Muscle layer of duodenum (tissue), 2 donors: ENCODE measurements around the gene PIK3R5.

ENCODE experiments used
- H3K27ac ChIP-seq: one replicate; pipeline ENCODE4 v1.7.0; 2013; ENCODE audit warnings: mild to moderate bottlenecking, low read length
- H3K27me3 ChIP-seq: one replicate; pipeline ENCODE4 v1.7.0; 2013; ENCODE audit warnings: low read depth, mild to moderate bottlenecking, control low read depth, low read length
- H3K36me3 ChIP-seq, 2 donors: one replicate each; pipeline ENCODE4 v1.7.0; 2013; ENCODE audit warnings: low read length in 2 of 2, control low read depth in 1 of 2, mild to moderate bottlenecking in 1 of 2; ENCODE audit not compliant: insufficient read depth in 2 of 2, control insufficient read depth in 1 of 2
- H3K4me1 ChIP-seq, 2 donors: one replicate each; pipeline ENCODE4 v1.7.0; 2013; ENCODE audit warnings: low read length in 2 of 2, mild to moderate bottlenecking in 2 of 2, control low read depth in 1 of 2, moderate library complexity in 1 of 2; ENCODE audit not compliant: insufficient read depth in 2 of 2, control insufficient read depth in 1 of 2
- H3K4me3 ChIP-seq, 2 donors: one replicate each; pipeline ENCODE4 v1.7.0; 2013; ENCODE audit warnings: low read length in 2 of 2, low read depth in 1 of 2, mild to moderate bottlenecking in 1 of 2
- H3K9me3 ChIP-seq, 2 donors: one replicate each; pipeline ENCODE4 v1.7.0; 2013; ENCODE audit warnings: low read length in 2 of 2, control low read depth in 1 of 2, mild to moderate bottlenecking in 1 of 2; ENCODE audit not compliant: control insufficient read depth in 1 of 2
- donor health status: healthy.

Gene PIK3R5, protein sequence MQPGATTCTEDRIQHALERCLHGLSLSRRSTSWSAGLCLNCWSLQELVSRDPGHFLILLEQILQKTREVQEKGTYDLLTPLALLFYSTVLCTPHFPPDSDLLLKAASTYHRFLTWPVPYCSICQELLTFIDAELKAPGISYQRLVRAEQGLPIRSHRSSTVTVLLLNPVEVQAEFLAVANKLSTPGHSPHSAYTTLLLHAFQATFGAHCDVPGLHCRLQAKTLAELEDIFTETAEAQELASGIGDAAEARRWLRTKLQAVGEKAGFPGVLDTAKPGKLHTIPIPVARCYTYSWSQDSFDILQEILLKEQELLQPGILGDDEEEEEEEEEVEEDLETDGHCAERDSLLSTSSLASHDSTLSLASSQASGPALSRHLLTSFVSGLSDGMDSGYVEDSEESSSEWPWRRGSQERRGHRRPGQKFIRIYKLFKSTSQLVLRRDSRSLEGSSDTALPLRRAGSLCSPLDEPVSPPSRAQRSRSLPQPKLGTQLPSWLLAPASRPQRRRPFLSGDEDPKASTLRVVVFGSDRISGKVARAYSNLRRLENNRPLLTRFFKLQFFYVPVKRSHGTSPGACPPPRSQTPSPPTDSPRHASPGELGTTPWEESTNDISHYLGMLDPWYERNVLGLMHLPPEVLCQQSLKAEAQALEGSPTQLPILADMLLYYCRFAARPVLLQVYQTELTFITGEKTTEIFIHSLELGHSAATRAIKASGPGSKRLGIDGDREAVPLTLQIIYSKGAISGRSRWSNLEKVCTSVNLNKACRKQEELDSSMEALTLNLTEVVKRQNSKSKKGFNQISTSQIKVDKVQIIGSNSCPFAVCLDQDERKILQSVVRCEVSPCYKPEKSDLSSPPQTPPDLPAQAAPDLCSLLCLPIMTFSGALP

DNA sequence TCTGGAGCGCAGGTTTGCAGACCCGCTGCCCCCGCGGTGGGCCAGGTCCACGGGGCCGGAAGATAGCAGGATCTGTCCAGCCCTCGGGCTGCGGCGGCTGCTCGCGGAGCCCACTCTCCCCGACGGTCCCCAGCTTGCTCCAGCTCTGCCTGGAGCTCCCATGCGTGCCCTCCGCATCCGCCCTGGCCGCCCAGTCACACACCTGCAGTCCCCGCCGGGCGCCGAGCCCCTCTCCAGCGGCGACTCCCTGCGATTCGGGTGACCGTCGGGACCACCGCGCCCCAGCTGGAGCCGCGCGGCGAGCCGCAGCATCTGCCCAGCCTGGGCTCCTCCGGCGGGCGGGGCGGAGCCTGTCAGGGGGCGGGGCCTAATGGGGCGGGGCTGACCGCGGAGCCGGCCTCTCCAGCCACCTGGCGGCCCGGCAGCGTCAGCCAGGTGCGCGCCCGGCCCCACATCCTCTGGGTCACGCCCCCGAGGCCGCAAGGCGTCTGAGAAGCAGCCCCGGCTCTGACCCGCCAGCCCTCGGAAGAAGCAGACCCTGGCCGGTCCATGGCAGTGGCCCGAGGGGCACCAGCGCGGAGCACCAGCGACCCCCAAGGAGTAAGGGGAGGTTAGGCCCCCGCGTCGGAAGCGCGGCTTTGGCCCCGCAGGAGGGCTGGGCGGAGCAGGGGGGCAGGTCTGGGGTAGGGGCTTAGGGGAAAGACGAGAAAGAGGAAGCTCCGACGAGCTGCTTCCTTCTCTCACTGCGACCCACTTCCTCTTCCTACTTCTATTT is at the start of gene PIK3R5:
PIK3R5 (minus strand) TSS at position 314 of the 775 bp plus-strand sequence. CDS start 54,213 bp downstream, outside the sequence.
- Histone ChIP-seq H3K9me3 (no peaks in the 10 kb centered on the region), H3K36me3 (no peaks in the 10 kb centered on the region), H3K4me3 (peak within 1 kb of the TSS; percentile 46 to 55), H3K4me1 (peaks cover 0 to 6% of the 10 kb centered on the region in 2 donors), H3K27me3 (peaks cover 6% of the 10 kb centered on the region), H3K27ac (peak within 1 kb of the TSS; percentile 43)

DNA sequence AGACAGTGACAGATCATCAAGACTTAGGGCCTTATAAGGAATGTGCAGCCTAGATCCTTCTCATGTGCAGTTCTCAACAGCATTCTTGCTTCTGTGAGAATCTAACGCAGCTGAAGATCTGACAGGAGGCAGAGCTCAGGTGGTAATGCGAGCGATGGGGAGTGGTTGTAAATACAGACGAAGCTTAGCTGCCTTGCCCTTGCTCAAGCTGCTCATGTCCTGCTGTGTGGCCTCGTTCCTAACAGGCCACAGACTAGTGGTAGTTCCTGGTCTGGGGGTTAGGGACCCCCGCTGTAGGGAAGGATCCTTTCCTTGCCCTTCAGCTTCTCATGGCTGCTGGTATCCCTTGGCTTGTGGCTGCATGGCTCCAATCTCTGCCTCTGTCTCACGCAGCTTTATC is 45.5 kb upstream of the PIK3R5 start:
- no peaks in the 10 kb centered on the region for H3K4me1 ChIP-seq
- no peaks in the 10 kb centered on the region for H3K9me3 ChIP-seq
- H3K27me3 ChIP-seq = peaks cover 3% of the 10 kb centered on the region
- no peaks in the 10 kb centered on the region for H3K36me3 ChIP-seq
- peak overlapping the region; percentile 56 for H3K27ac ChIP-seq
- H3K4me3 ChIP-seq = no peak overlapping the region

DNA sequence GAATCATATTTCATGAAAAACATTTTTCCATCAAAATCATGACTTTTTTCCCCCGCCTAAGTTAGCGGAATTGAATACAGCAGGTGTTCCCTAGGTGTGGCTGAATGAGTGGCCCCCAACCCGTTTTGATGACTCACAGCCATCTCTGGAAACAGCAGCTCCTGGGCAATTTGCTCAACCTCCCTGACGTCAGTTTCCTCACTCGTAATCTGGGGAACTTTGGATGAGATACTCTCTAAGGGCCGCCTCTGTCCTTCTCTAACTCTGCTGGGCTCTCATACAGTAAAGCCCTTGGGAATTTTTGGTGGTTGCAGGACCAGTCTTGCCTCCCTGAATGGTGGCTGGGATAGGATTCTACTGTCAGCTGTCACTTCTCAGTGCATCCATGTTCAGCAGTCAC is 44.2 kb upstream of the PIK3R5 start:
- no peak overlapping the region for H3K27ac ChIP-seq

DNA sequence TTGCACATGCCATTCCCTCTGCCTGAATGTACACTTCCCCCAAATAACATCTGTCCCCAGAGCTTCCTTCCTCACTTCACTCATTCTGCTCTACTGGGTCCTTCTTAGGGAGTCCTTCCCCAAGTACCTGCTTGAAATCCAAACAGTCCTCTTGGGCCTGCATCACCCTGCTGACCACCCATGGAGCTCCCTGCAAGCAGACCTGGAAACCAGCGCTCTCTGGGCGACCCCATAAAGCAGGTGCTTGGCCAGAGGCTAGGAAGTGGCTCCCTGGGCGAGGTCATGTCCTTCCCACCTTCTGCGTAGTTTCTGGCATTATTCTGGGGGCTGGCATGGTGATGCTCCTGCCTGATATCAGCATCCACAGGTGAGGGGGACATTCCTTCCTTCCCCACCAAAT is 43.6 kb upstream of the PIK3R5 start:
- H3K27ac ChIP-seq = no peak overlapping the region
- peaks cover 0 to 9% of the 10 kb centered on the region in 2 donors for H3K4me1 ChIP-seq
- H3K4me3 ChIP-seq = no peak overlapping the region
- no peaks in the 10 kb centered on the region for H3K9me3 ChIP-seq
- no peaks in the 10 kb centered on the region for H3K36me3 ChIP-seq
- peaks cover 17% of the 10 kb centered on the region for H3K27me3 ChIP-seq

More for the DNA sequence above, 44.2 kb upstream of the PIK3R5 start:
- Histone ChIP-seq H3K36me3 (no peaks in the 10 kb centered on the region), H3K27me3 (peaks cover 11% of the 10 kb centered on the region), H3K9me3 (no peaks in the 10 kb centered on the region), H3K4me1 (peaks cover 0 to 4% of the 10 kb centered on the region in 2 donors), H3K4me3 (no peak overlapping the region)

DNA sequence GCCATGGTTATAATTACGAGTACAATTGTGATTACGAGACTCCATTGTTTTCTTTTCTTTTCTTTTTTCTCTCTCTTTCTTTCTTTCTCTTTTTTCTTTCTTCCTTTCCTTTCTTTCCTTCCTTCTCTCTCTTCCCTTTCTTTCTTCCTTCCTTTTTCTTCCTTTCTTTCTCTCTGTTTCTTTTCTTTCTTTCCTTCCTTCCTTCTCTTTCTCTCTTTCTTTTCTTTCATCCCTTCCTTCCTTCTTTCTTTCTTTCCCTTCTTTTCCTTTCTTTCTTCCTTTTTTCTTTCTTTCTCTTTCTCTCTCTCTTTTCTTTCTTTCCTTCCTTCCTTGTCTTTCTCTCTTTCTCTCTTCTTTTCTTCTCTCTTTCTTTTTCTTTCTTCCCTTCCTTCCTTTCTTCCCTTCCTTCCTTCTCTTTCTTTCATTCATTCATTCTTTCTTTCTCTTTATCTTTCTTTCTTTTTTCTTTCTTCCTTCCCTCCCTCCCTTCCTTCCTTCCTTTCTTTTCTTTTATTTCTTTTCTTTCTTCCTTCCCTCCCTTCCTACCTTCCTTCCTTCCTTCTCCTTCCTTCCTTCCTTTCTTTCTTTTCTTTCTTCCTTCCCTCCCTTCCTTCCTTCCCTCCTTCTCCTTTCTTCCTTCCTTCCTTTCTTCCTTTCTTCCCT is 41.7 kb upstream of the PIK3R5 start:
- Histone ChIP-seq H3K4me1 (peaks cover 0 to 15% of the 10 kb centered on the region in 2 donors), H3K4me3 (no peak overlapping the region), H3K36me3 (no peaks in the 10 kb centered on the region), H3K27me3 (peaks cover 22% of the 10 kb centered on the region), H3K27ac (no peak overlapping the region), H3K9me3 (no peaks in the 10 kb centered on the region)

DNA sequence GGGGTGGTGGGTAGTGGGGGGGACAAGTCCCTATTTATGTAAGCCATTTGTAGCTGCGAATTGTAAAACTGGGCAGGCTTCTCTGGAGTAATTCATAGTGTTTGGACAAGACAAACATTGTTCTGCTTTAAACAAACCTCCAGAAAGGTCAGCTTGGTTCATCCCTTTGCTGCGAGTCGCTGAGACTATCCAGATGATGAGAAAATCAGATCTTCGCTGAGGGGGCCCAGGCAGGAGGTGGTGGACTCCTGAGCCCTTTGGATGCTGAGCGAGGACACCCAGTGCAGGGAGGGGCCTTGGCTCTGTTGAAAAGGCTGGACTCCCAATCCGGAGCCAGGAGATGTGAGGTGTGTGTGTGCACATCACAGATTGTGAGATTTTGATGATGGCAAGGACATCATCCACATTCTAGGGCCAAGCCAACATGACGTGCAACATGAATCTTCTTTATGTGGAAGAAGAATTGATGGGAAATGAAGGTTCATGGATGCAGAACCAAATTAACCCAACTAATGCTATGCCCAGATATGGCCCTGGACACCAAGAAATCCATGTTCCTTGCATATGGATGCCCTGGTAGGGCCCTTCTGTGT is 40.8 kb upstream of the PIK3R5 start:
- Histone ChIP-seq H3K36me3 (no peaks in the 10 kb centered on the region), H3K4me3 (no peak overlapping the region), H3K4me1 (peaks cover 0 to 15% of the 10 kb centered on the region in 2 donors), H3K27ac (no peak overlapping the region), H3K27me3 (peaks cover 22% of the 10 kb centered on the region), H3K9me3 (no peaks in the 10 kb centered on the region)

DNA sequence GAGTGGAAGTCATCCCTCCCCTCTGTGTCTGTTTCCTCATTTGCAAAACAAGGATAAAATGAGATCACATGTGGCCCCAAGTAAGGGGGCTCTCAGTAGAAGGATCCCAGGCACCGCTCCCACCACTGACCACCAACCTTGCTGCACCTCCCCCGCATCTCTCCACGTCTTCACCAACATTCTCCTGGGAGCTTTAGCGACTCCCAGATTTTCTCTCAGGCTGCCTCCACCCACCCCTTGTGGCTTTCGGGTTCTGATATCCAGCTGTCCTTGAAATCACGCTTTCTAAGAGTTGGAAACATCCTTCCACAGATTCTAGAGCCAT is 39.4 kb upstream of the PIK3R5 start:
- Histone ChIP-seq H3K27me3 (peaks cover 22% of the 10 kb centered on the region), H3K4me1 (peaks cover 0 to 15% of the 10 kb centered on the region in 2 donors), H3K9me3 (no peaks in the 10 kb centered on the region), H3K27ac (no peak overlapping the region), H3K4me3 (no peak overlapping the region), H3K36me3 (no peaks in the 10 kb centered on the region)

DNA sequence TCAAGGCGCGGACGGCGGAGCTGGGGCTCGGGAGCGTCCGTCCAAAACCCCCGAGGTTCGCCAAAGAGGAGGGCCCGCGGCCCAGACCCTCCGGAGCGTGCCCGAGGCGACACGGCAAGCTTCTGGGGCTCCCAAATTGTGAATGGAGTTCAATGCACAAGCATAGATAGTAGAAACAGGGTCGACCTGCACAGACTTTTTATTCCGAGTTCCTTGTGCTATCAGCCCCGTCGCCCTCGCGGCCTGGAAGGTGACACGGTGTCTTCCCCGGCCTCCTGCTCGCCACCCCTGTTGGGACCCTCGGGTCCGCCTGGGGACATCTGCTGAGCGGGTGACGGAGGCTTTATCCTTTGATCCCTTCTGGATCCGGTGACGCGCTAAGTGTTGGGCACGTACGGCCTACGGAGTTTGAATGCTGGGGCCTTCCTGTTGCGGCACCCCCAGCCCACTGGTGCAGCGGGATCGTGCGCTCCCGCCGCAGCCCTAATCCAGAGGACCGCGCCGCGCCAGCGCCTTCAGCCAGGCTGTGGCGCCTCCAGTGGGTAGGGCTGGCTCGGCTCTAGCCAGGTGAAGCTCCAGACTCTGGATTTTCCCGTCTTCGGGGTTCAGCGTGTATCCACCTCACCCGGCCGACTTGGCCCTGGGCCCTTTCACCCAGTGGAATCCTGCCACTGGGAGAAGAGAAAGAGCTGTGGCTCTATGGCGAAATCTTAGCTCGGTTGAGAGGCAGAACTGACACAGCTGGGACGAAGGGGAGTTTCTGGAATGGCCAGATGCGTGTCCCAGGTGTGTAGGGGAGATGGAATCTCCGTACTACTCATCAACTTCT is 38.8 kb upstream of the PIK3R5 start:
- peak overlapping the region; percentile 18 to 70 for H3K4me3 ChIP-seq
- H3K36me3 ChIP-seq = no peaks in the 10 kb centered on the region
- peaks cover 22% of the 10 kb centered on the region for H3K27me3 ChIP-seq
- peaks cover 0 to 15% of the 10 kb centered on the region in 2 donors for H3K4me1 ChIP-seq
- no peak overlapping the region for H3K27ac ChIP-seq
- H3K9me3 ChIP-seq = no peaks in the 10 kb centered on the region

DNA sequence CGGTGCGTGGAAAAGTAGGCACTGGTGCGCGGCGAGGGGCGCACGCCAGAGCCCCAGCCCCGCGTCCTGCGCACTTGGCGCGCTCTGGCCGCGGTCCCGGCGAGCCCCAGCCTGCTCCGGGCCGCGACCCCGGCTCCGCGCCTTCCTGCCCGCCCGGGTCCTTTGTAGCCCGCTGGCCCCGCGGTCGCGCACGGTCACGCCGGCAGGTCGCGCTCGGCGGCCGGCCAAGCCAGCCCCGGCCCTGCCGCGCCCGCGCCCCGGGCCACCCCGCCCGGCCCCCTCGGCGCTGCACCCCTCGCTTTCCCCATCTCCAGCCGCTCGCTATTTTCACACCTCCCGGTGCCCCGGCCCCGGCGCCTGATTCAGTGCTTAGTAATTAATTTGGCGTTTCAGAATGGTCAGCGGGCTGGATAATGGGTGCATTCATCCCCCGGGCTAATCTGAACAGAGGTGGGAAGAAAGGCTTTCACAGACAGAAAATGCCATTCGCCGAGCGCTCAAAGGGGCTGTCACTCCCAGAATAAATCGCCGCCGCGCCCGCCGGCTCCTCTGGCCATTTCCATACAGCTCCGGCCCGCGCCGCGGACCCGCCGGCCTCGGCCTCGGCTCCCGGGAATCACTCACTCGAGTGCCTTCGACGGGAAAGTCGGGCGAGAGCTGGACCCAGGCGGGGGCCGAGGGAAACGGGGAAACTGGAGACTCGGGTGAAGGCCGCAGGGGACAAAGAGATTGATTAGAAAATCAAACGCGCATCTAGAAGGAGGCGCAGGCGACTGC is 38.0 kb upstream of the PIK3R5 start:
- no peak overlapping the region for H3K27ac ChIP-seq
- peaks cover 22% of the 10 kb centered on the region for H3K27me3 ChIP-seq
- peaks cover 0 to 15% of the 10 kb centered on the region in 2 donors for H3K4me1 ChIP-seq
- H3K36me3 ChIP-seq = no peaks in the 10 kb centered on the region
- no peaks in the 10 kb centered on the region for H3K9me3 ChIP-seq
- peak overlapping the region; percentile 18 to 70 for H3K4me3 ChIP-seq
